RWPE2 (cell line): ENCODE data around the gene ZBTB3.
A peak's percentile ranks its signal among the peaks of the same experiment; 100 is the strongest.
"Not testable (repeated sequence)": the region's sequence is repeated elsewhere in the genome, so short reads cannot be mapped to it uniquely, and the experiment has no call there.

Experiments used
- ATAC-seq: fragments of 200-7000 bp; cut with Tn5 transposase; 3 replicates; pipeline ENCODE4 v1.9.1; 2021; ENCODE audit warnings: low read depth
- DNase-seq: peaks from one replicate; pipeline ENCODE4 v3.0.0-alpha.2; 2020; ENCODE audit warnings: low spot score
- H3K27ac ChIP-seq: fragments of 450-650 bp; 2 replicates; pipeline ENCODE4 v1.5.1; 2017; ENCODE audit warnings: mild to moderate bottlenecking; ENCODE audit not compliant: poor library complexity, severe bottlenecking
- H3K27me3 ChIP-seq: fragments of 250-450 bp; sonication (Bioruptor Pico); 2 replicates; pipeline ENCODE4 v1.5.1; 2021; ENCODE audit warnings: mild to moderate bottlenecking, moderate library complexity; ENCODE audit not compliant: insufficient read depth, poor library complexity, severe bottlenecking
- H3K36me3 ChIP-seq: fragments of 250-450 bp; sonication (Bioruptor Pico); 2 replicates; pipeline ENCODE4 v1.5.1; 2020; ENCODE audit warnings: low read depth, mild to moderate bottlenecking, moderate library complexity
- H3K4me1 ChIP-seq: fragments of 250-450 bp; sonication (Bioruptor Pico); 2 replicates; pipeline ENCODE4 v1.5.1; 2021; ENCODE audit warnings: mild to moderate bottlenecking, moderate library complexity; ENCODE audit not compliant: insufficient read depth, poor library complexity, severe bottlenecking
- H3K4me3 ChIP-seq: fragments of 250-450 bp; sonication (Bioruptor Pico); 2 replicates; pipeline ENCODE4 v1.5.1; 2021; ENCODE audit warnings: mild to moderate bottlenecking, moderate library complexity; ENCODE audit not compliant: severe bottlenecking
- H3K9me3 ChIP-seq: fragments of 250-450 bp; sonication (Bioruptor Pico); 2 replicates; pipeline ENCODE4 v1.5.1; 2021; ENCODE audit warnings: mild to moderate bottlenecking, moderate library complexity; ENCODE audit not compliant: severe bottlenecking
- CTCF ChIP-seq: fragments of 450-650 bp; IDR thresholded peaks from one replicate; pipeline ENCODE4 v1.5.1; 2017; ENCODE audit warnings: mild to moderate bottlenecking, moderate library complexity; ENCODE audit not compliant: poor library complexity, severe bottlenecking

Gene ZBTB3

GRCh38 chr11:62757846-62758788 lies 4.2 kb upstream of the ZBTB3 start:
- H3K9me3 ChIP-seq = no peaks in the 10 kb centered on the region
- peaks cover 5% of the 10 kb centered on the region for H3K4me1 ChIP-seq
- TF ChIP-seq CTCF = no peak
- no peaks in the 10 kb centered on the region for H3K27me3 ChIP-seq
- H3K27ac ChIP-seq = no peak overlapping the region
- H3K36me3 ChIP-seq = peaks cover 8% of the 10 kb centered on the region; the same call in 1 of the 2 replicates
- no peak for ATAC-seq
- no peak overlapping the region for H3K4me3 ChIP-seq
- no peak for DNase-seq

GRCh38 chr11:62755086-62755615 lies 1.2 kb upstream of the ZBTB3 start:
- Histone ChIP-seq H3K9me3 (no peaks in the 10 kb centered on the region), H3K4me3 (no peak overlapping the region), H3K27ac (no peak overlapping the region), H3K4me1 (no peaks in the 10 kb centered on the region), H3K27me3 (no peaks in the 10 kb centered on the region), H3K36me3 (peaks cover 13% of the 10 kb centered on the region; the same call in 1 of the 2 replicates)
- ATAC-seq = no peak
- TF ChIP-seq CTCF = no peak
- no peak for DNase-seq

GRCh38 chr11:62752994-62753735 lies 795 bp downstream of the ZBTB3 start:
- no peaks in the 10 kb centered on the region for H3K9me3 ChIP-seq
- ATAC-seq (no peak), DNase-seq (no peak)
- H3K27ac ChIP-seq = peak overlapping the region; percentile 44
- no peaks in the 10 kb centered on the region for H3K27me3 ChIP-seq
- H3K4me3 ChIP-seq = peak overlapping the region; percentile 85
- H3K4me1 ChIP-seq = no peaks in the 10 kb centered on the region
- no peak for TF ChIP-seq CTCF
- H3K36me3 ChIP-seq = peaks cover 18% of the 10 kb centered on the region

GRCh38 chr11:62752177-62752785 lies 1.7 kb downstream of the ZBTB3 start:
- Histone ChIP-seq H3K9me3 (no peaks in the 10 kb centered on the region), H3K27ac (no peak overlapping the region), H3K4me3 (no peak overlapping the region), H3K4me1 (no peaks in the 10 kb centered on the region), H3K27me3 (no peaks in the 10 kb centered on the region), H3K36me3 (peaks cover 18% of the 10 kb centered on the region)
- ATAC-seq (no peak), DNase-seq (no peak)
- TF ChIP-seq CTCF = no peak

- not testable (repeated sequence) for H3K9me3 ChIP-seq, H3K27me3 ChIP-seq, H3K27ac ChIP-seq, H3K4me3 ChIP-seq, DNase-seq, H3K4me1 ChIP-seq, ATAC-seq
- H3K36me3 ChIP-seq = peaks cover 18% of the 10 kb centered on the region
Measured at GRCh38 chr11:62749931-62750330, 4.0 kb downstream of the ZBTB3 start.
